ENCODE results near the gene ADGRF4. TPM values are rescaled to one million over a fixed set of nuclear protein-coding genes. Genes with fewer than 3 reads are reported as not detected.

The ADGRF4 gene
- total and polyA plus RNA-seq, 2 of the 8 experiments (the other 6 are each of a cell fraction or from before 2014, with no cell fraction given), result 0.02 TPM; not detected in 1

DNA sequence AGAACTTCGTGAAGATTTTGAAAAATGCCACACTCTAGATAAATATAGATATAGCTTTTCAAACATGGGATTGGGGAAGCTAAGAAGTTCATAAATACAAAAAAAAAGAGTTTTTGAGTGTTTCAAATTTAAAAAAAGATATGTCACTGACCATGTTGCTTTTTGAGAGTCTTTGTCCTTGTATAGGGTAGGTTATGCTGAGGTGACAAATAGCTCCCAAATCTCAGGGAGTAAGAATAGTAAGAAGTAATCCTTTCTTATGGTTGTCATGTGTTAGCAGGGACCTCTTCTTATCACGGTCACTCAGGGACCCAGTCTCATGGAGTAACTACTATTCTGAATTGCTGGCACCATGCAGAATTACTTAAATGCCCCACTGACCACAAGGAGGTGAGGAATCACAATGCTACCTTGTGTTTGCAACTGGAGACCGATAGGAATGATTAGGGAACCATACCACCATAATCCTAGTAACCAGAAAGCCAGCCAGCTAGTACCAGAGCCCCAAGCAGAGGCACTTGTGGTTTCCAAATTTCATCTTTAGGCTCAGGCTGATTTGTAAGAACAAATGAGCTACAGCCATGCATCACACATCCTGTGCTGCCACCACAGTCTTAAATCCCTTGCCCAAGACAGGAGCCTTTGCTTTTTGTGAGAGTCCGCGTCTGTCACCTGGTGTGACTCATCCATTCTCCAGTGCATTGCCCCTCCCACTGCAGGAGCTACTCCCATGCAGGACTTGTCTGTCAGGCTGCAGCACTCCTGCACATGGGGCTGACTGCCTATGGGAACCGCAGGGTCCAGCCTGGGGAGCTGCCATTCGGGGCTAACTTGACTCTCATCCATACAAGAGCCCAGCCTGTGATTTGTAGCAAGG, 42.4 kb upstream of the ADGRF4 start:
- POLR2A ChIA-PET (ENCODE audit: partially characterized antibody), result interaction anchor here (0.8 kb wide), 1 partner anchor 12 kb away, joined by 3 read pairs; no protein-coding TSS in a partner anchor

More for the DNA sequence above, 42.4 kb upstream of the ADGRF4 start:
- no peak overlapping the region for H2BK120ac ChIP-seq (replicated peaks; ENCODE audit: low read depth, low read length)
- H4K91ac ChIP-seq (replicated peaks; ENCODE audit: insufficient read length, low read length), result no peak overlapping the region
- CTCF ChIA-PET (ENCODE audit: partially characterized antibody), result interaction anchor here (0.6 to 5.4 kb wide), 6 partner anchors 24 to 821 kb away, joined by 3 to 25 read pairs (median 5); no protein-coding TSS in a partner anchor
- no peak overlapping the region for H3K9ac ChIP-seq (replicated peaks in 1 of 4; ENCODE audit: extremely low read depth in 1 of 4, low read depth in 3 of 4, low read length in 3 of 4)
- no peak overlapping the region for H2BK5ac ChIP-seq (ENCODE audit: low read depth, low read length)
- H3K9me3 ChIP-seq (ENCODE audit: insufficient read depth in 2 of 2, low read depth in 1 of 2, low read length in 1 of 2), result no peaks in the 10 kb centered on the region
- H4K8ac ChIP-seq (ENCODE audit: extremely low read depth, insufficient read depth, low read length), result no peak overlapping the region
- WGBS, 2 experiments (ENCODE audit: extremely low coverage in 1 of 2, insufficient coverage in 1 of 2, insufficient read length in 1 of 2, insufficient replicate concordance in 2 of 2, low coverage in 1 of 2, low lambda C conversion rate in 2 of 2, missing lambda C conversion rate in 1 of 2), result 72% methylated on average over 7 of the region's 7 CpGs; no CpG with 5 or more reads in 1 of the 2 experiments
- H4K20me1 ChIP-seq (replicated peaks in 1 of 2; ENCODE audit: control insufficient read depth in 1 of 2, insufficient read depth in 2 of 2, low read length in 2 of 2), result no peaks in the 10 kb centered on the region
- peak overlapping the region; percentile 81 for H2AFZ ChIP-seq (ENCODE audit: low read length)
- no peaks in the 10 kb centered on the region for H3K79me1 ChIP-seq (ENCODE audit: low read depth, low read length)
- H3K4me3 ChIP-seq (ENCODE audit: extremely low read depth in 1 of 4, insufficient read depth in 2 of 4, low read depth in 3 of 4, low read length in 4 of 4), result no peak overlapping the region
- peak overlapping the region; percentile 23; the same call in 1 of the 2 replicates for H2BK15ac ChIP-seq (ENCODE audit: low read length)
- DNase-seq (ENCODE audit: low read depth in 1 of 2, low spot score in 2 of 2) (peak in 1 of 2 experiments; percentile 36), FAIRE-seq (no peak)
- 0 out of 2 replicates have a peak overlapping the region, but pooled peaks have one; percentile 21 for H2BK12ac ChIP-seq (ENCODE audit: low read depth, low read length)
- no peak overlapping the region for H3K14ac ChIP-seq (ENCODE audit: insufficient read length)
- no peaks in the 10 kb centered on the region for H3K79me2 ChIP-seq (ENCODE audit: control insufficient read depth in 1 of 2, insufficient read depth in 2 of 2, low read length in 2 of 2)
- H2AK5ac ChIP-seq (ENCODE audit: low read depth, low read length), result no peak overlapping the region
- no peak overlapping the region for H3K4ac ChIP-seq (replicated peaks; ENCODE audit: insufficient read length, low read depth, low read length)
- no peaks in the 10 kb centered on the region for H3K36me3 ChIP-seq (ENCODE audit: control insufficient read depth in 2 of 4, insufficient read depth in 4 of 4, low read length in 3 of 4)
- H3K18ac ChIP-seq (ENCODE audit: extremely low read depth, low read length), result no peak overlapping the region
- no peak overlapping the region for H3K4me2 ChIP-seq (ENCODE audit: insufficient read depth in 1 of 2, low read depth in 2 of 2, low read length in 2 of 2)
- H3K56ac ChIP-seq (replicated peaks; ENCODE audit: insufficient read length, low read depth, low read length), result no peak overlapping the region
- TF ChIP-seq JUND (IDR thresholded peaks at IDR 0.05; ENCODE audit: low read length) (peak; percentile 70), TCF12 (IDR thresholded peaks at IDR 0.05; ENCODE audit: low read depth, low read length) (no peak)
- H3K4me1 ChIP-seq (replicated peaks in 1 of 4; ENCODE audit: control insufficient read depth in 3 of 4, insufficient read depth in 4 of 4, low read length in 3 of 4), result peaks cover 0 to 4% (median 1%) of the 10 kb centered on the region in 4 experiments; a peak in 1 of 7 replicates
- no peak overlapping the region for H3K27ac ChIP-seq (ENCODE audit: low read depth, low read length)
- H4K5ac ChIP-seq (ENCODE audit: insufficient read length, low read depth, low read length), result no peak overlapping the region
- no peaks in the 10 kb centered on the region; the same call in 1 of the 2 replicates for H3K23me2 ChIP-seq (ENCODE audit: low read depth, low read length)
- H2BK20ac ChIP-seq (ENCODE audit: low read length), result no peak overlapping the region
- no peak overlapping the region for H3K23ac ChIP-seq (ENCODE audit: insufficient read length)
- no peaks in the 10 kb centered on the region for H3K27me3 ChIP-seq (replicated peaks in 1 of 4; ENCODE audit: control insufficient read depth in 3 of 4, extremely low read depth in 1 of 4, insufficient read depth in 3 of 4, low read length in 3 of 4)

Data from H1 (cell line).